ENCODE data around the gene MUSK.
"Not testable (repeated sequence)": the region's sequence is repeated elsewhere in the genome, so short reads cannot be mapped to it uniquely, and the experiment has no call there.

Gene MUSK

DNA sequence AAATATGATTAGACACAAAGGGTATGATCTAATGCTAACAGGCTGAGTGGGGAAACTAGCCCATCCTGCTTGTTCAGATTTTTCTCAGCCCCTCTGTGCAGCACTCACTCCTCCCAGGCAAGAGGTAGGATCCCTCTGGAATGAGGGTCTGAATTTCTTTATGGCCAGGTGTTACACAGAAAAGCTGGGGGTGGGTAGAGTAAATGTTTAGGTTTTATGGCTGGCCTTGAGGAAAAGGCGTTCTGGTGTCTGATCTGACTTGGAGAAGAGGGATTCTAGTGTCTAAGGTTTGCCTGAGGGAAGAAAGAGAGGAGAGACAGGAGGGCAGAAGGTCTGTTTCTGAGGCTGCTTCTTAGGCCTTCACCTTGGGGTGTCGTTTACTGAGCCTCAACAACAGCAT, 97.3 kb downstream of the MUSK start:
- no peak for DNase-seq

DNA sequence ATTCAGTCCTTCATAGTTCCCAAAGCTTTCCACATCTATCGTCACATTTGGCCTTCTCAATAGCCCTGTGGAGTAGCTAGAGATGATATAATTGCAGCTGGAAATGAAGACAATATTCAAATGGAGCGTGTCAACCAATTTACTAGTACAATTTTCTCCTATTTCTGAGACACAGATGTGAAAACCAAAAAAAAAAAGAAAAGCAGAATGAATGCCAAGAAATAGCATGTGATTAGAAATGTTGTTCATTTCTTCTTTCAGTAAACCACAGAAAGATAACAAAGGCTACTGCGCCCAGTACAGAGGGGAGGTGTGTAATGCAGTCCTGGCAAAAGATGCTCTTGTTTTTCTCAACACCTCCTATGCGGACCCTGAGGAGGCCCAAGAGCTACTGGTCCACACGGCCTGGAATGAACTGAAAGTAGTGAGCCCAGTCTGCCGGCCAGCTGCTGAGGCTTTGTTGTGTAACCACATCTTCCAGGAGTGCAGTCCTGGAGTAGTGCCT, 99.0 kb downstream of the MUSK start:
- no peak for DNase-seq

GRCh38 chr9:110768886-110769285, 100.3 kb downstream of the MUSK start:
- no peak for DNase-seq

DNA sequence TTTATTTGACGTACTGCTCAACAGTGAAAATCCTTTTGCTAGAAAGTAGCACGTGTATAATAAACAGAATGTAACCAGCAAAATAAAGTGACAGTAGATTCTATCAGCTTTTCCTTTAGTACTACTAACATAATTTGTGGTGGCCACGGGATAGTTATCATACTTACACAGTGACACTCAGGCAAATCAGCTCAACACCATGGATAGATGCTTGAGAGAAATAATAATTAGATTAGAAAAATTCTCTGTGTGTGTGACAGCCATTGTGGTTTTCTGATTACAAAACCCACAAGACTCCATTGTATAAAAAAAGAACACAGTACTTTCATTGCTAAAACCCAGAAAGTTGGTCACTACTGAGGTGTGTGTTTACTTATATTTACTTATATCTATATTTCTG, 101.1 kb downstream of the MUSK start:
- no peak for DNase-seq

DNA sequence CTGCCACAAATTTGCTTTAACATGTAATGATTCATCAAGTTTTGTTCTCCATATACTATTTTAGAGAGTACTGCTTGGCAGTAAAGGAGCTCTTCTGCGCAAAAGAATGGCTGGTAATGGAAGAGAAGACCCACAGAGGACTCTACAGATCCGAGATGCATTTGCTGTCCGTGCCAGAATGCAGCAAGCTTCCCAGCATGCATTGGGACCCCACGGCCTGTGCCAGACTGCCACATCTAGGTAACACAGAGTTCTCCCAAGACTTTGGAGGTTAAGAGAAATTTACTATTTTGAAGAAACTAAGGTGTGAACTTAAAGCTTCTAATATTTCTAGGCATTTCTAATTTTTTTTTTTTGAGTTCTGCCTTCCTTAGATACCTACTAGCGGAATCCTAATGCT, 107.1 kb downstream of the MUSK start:
- DNase-seq: no peak

- no peak for DNase-seq
Observed at GRCh38 chr9:110776221-110776620, 107.6 kb downstream of the MUSK start.

DNA sequence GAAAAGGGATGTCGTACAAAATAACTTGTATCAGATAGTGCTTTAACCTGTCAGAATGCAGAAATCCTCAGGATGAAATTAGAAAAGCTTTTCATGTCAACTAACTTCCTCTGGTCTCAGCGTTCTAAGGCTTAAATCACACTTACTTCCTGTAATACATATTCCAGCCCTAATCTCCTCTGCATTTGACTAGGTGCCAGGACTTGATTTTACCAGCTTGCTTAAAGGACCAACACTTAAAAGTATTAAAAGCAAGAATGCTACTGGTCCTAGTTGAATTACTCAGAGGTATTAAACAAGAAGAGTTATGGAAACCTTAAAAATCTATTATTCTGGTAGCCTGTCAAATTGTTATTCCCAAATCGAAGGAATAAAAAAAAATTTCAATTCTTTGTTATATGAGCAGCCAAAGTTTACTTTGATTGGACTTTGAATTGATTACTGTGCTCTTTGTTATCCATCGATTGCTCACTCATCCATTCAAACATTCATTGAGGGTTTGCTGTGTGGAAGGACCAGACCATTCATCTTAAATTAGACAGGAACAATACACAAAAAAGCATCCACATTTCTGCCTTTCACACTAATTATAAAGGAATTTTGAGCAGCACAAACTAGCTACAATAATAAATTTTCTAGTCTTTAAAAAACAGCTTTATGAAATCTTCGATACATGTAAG, 108.7 kb downstream of the MUSK start:
- DNase-seq: no peak

DNA sequence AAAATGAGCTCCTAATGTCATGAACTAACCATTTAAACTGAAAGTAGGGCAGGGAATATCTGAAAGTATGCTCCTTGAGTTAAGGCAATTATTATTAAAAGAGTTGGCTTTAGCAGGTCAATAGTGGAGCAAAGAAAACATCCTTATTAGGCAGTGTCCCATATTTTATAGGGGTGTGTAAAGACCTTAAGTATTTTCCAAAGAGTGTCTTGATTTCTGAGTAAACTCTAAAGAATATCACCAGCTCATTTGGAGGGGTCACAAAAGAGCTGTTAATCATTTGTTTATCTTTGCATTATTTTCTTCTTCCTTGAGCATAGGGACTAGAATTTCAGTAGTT, 109.3 kb downstream of the MUSK start:
- DNase-seq: no peak

- no peak for DNase-seq
Observed at GRCh38 chr9:110782701-110783100, 114.1 kb downstream of the MUSK start.

- DNase-seq: no peak
Observed at GRCh38 chr9:110784309-110784708, 115.7 kb downstream of the MUSK start.

DNA sequence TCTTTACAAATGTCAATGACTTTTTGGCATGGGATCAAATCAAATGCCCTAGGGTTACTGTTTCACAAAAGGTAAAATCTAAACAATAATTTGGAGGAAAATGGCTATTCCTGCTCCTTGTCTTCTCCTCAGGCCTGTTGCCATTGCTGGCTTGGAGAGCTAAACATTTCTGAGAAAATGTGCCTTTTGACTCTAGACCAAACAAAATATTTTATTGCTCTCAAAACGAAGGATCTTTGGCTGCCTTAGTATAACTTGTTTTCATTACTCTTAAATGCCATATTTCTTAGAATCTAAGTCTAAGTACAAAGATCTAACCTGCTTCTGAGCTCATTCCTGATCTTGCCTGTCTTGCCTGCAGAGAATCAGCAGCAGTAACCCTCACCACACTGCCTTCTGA, 116.6 kb downstream of the MUSK start:
- DNase-seq: no peak

DNA sequence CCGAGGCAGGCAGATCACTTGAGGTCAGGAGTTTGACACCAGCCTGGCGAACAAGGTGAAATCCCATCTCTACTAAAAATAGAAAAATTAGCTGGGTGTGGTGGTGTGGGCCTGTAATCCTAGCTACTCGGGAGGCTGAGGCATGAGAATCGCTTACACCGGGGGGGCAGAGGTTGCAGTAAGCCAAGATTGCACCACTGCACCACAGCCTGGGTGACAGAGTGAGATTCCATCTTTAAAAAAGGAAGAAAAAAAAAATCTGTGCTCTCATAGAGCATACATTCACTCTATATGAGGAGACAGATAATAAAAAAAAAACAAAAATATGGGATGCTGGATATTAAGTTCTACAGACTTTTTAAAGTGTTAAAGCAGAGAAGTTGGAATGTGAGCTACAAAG, 119.8 kb downstream of the MUSK start:
- not testable (repeated sequence) for DNase-seq

- no peak for DNase-seq
Observed at GRCh38 chr9:110788871-110789270, 120.3 kb downstream of the MUSK start.

DNA sequence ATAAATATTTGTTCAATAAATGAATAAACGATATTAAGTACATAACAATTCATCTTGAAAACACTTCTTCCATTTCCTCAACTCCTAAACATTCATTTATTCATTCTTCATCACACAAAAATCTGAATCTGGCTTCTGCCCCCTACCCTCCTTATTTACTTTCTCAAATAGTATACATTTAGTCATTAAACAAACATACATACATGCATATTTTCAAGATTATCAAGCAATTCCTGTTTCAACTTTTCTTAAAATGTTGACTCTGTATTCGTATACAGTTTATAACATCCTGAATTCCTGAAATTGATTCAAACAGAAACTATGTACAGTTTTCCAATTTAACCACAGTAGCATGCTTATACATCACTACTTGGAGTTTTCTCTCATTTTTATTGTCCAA, 129.0 kb downstream of the MUSK start:
- no peak for DNase-seq

GRCh38 chr9:110799396-110799795, 130.8 kb downstream of the MUSK start:
- DNase-seq: no peak

DNA sequence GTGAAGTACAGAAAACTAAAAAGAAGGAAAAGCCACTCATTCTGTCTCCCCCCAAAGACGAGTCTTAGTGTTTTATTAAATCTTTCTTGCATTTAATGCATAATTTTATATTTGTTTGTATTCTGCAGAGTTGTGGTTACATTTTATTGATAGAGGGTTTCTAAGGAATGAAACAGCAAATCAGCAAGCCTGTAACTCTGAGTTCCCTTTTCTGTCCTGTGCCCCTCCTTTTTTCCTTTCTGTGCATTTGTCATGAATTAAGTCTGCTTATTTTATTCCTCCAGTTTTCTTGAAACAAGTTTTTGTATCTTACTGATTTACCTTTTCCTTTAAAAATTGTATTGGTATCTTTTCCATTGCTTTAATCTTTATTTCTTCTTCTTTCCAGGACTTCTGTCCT, 132.8 kb downstream of the MUSK start:
- DNase-seq: no peak

DNA sequence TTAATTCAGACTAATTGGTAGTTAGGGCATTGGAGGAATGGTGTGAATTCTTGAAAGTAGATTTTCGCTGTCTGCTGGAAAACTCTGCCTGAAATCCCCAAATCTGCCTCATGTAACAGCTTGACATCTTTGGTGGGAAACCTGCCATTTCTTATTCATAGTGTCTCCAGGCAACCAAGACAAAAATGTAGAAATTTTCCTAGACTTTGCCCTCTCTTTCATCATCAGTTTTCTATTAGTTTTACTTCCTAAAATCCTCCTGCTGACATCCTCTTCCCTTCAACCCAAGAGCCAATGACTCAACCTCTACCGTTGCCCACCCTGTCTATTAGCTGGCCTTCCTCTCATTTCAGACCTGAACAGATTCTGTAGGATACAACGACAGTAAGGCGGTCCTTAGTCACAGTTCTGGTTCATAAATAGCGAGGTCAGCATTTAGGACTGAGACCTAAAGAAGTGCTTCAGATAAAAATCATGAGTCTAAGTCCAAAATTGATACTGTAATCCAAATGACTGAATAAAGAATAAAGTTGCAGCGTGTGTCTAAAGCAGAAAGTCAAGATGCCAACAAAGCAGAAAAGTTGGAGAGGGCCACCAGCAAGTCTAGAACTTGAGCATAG, 133.9 kb downstream of the MUSK start:
- DNase-seq: no peak

DNA sequence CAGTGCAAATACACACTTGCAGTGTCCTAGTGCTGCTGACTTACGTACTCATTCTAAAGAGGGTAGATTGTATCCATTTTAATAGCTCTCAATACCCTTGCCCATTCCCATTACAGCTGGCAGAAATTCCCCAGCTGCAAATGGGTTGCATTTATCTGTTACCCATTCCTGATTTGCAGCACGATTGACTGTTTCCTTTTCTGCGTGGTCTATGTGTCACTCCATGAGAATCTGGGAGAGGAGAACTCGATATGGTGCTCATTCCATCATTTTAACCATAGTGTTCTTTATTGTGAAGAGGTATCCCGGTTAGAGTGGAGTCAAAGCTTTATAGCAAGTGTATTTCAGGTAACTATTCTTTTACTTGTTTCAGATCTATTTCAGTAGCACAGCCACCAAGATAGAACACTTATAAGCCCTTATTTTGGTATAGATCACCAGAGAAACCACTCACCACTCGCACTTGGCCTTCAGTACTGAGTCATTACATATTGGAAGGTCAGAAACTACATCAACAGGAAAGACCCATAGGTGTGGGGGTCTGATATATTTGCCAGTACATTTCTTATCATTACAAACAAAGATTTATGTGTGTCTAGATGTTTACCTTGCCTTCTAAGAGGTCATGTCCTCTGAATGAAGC, 139.5 kb downstream of the MUSK start:
- DNase-seq: no peak

DNA sequence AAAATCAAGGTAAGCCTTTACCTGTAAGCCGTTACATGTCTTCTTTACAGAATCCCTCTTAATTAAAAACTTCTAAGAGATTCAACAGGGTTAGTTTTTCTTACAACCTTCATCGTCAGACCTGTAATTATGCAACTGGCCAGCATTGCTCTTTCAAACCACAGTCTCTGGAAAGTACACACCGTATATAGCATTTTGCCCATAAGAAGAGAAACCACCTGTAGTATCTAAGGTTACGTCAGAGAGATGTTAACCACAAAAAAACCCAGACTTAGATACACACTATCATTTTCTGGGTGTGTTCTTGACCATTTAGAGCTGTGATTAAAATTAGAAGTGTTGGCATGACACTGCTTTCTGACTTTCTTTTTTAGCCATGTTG, 140.0 kb downstream of the MUSK start:
- no peak for DNase-seq

DNA sequence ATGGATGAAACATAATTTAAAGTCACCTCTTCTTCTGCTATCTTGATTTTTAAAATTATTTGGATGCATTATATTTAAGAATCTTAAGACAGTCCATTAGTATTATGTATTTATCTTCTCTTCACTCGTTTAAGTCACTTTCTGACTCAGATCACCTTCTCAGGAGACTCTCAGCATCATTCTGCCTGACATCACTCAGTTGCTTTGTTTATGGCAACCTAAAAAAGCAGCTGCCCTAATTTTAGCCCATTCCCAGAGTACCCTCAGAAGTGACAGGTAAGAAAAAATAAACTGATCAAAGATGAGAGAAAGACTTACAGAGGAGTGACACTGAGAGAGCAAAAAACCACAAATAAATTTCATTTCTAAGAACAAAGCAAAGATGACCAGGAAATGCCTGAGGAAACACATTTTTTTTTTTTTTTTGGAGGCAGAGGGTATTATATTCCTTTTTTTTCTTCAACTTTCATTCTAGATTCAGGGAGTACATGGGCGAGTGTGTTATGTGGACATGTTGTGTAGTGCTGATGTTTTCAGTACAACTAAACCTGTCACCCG, 140.5 kb downstream of the MUSK start:
- DNase-seq: no peak

- DNase-seq: no peak
Observed at GRCh38 chr9:110810262-110810976, 141.8 kb downstream of the MUSK start.

GRCh38 chr9:110812886-110813285, 144.3 kb downstream of the MUSK start:
- no peak for DNase-seq

DNA sequence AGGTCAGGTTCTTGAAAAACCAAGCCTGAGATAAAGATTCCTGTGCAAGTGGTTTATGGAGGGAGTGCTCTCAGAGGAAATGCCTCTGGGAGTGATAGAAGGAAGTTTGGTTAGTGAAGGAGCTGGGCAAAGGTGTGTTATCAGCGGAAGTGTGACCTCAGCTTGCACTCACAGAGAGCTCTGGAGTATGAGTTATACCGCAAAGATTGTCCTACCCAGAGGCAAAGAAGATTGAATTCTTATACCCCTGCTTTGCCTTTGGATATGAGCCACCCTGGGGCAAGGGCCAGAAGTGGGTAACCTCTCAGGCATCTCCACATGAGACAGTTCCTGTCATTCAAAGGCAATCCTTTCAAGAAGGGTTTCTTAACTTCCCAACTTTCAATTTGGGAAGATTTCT, 145.6 kb downstream of the MUSK start:
- no peak for DNase-seq

GRCh38 chr9:110815361-110815760, 146.8 kb downstream of the MUSK start:
- DNase-seq: no peak

Data from CD4-positive, alpha-beta T cell treated with Interleukin-12 subunit alpha and Interleukin-12 subunit beta, for 1 hour (primary cell).